ENCODE data around the gene DNMT1.
A peak's percentile ranks its signal among the peaks of the same experiment; 100 is the strongest.

The DNMT1 gene

DNA sequence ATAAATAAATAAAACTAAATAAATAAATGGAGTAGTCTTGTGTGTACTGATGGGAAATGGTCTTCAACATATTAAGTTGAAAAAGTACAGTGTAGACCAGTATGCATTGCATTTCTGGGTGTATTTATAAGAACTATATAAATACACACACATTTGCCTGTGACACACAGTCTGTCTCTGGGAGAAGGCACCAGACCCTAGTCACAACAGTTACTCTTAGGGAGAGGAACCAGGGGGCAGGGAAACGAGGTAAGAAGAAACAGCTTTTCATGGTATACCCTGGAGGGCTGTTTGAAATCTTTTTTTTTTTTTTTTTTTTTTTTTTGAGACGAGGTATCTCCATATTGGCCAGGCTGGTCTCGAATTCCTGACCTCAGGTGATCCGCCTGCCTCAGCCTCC, 39.2 kb upstream of the DNMT1 start:
- TF ChIP-seq, protein P1, sequence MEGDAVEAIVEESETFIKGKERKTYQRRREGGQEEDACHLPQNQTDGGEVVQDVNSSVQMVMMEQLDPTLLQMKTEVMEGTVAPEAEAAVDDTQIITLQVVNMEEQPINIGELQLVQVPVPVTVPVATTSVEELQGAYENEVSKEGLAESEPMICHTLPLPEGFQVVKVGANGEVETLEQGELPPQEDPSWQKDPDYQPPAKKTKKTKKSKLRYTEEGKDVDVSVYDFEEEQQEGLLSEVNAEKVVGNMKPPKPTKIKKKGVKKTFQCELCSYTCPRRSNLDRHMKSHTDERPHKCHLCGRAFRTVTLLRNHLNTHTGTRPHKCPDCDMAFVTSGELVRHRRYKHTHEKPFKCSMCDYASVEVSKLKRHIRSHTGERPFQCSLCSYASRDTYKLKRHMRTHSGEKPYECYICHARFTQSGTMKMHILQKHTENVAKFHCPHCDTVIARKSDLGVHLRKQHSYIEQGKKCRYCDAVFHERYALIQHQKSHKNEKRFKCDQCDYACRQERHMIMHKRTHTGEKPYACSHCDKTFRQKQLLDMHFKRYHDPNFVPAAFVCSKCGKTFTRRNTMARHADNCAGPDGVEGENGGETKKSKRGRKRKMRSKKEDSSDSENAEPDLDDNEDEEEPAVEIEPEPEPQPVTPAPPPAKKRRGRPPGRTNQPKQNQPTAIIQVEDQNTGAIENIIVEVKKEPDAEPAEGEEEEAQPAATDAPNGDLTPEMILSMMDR (IDR thresholded peaks at IDR 0.05; ENCODE audit: control insufficient read depth, extremely low read depth, insufficient read depth) = no peak
- H3K4me3 ChIP-seq (ENCODE audit: low read depth, low read length) = no peak overlapping the region
- no peak for DNase-seq (ENCODE audit: low read depth)

GRCh38 chr19:10231612-10232228, 37.0 kb upstream of the DNMT1 start:
- DNase-seq (ENCODE audit: low read depth) = no peak
- peak overlapping the region; percentile 76 for H3K4me3 ChIP-seq (ENCODE audit: low read depth, low read length)
- TF ChIP-seq, protein P1 (IDR thresholded peaks at IDR 0.05; ENCODE audit: control insufficient read depth, extremely low read depth, insufficient read depth) = no peak

DNA sequence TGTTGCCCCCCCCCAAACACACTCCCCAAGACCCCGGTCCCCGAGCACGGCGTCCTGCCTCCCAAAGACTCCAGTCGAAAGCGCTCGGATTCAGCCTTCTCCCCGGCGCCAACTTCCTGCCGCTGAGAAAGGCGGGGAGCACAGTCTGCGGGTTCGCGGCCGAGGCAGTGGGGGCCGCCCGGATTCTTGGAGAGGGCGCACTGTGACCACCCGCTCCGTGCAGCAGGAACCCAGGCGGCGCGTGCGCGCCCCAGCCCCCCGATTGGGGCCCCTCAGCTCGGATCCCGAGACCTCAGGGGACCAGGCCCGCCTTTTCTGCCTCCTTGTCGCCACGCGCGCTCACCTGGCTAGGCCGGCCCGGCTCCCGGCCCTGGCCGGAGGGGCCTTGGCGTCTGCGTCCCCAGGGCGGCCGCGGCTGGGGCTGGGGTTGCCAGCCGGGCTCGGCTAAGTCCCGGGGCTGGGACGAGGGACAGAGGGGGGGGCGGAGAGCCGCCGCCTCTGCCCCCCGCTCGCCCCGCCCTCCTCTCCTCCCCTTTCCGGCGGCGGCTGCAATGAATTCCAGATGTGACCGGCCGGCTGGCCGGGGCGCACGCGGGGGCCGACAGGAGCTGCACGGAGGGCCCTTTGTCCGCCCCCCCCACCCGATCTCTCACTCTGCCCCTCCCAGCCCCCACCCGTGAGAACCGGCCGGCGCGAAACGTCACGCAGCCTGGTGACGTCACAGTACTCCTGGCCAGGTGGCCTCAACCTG, 36.3 kb upstream of the DNMT1 start, which contains the start of gene S1PR2:
S1PR2 (minus strand) TSS at position 471 of the 751 bp plus-strand sequence. CDS start 6,426 bp downstream, outside the sequence.
- H3K4me3 ChIP-seq (ENCODE audit: low read depth, low read length) = peak within 1 kb of the TSS; percentile 76
- DNase-seq (ENCODE audit: low read depth) = no peak
- TF ChIP-seq, protein P1 (IDR thresholded peaks at IDR 0.05; ENCODE audit: control insufficient read depth, extremely low read depth, insufficient read depth) = no peak

- peak overlapping the region; percentile 76 for H3K4me3 ChIP-seq (ENCODE audit: low read depth, low read length)
- no peak for DNase-seq (ENCODE audit: low read depth)
- TF ChIP-seq, protein P1 (IDR thresholded peaks at IDR 0.05; ENCODE audit: control insufficient read depth, extremely low read depth, insufficient read depth) = no peak
Observed at GRCh38 chr19:10230173-10230860, 35.6 kb upstream of the DNMT1 start.

- DNase-seq (ENCODE audit: low read depth) = no peak
- no peak overlapping the region for H3K4me3 ChIP-seq (ENCODE audit: low read depth, low read length)
- TF ChIP-seq, protein P1 (IDR thresholded peaks at IDR 0.05; ENCODE audit: control insufficient read depth, extremely low read depth, insufficient read depth) = peak; percentile 21; the same call in 1 of the 2 replicates
Observed at GRCh38 chr19:10228920-10229319, 34.2 kb upstream of the DNMT1 start.

GRCh38 chr19:10228393-10228792, 33.6 kb upstream of the DNMT1 start:
- DNase-seq (ENCODE audit: low read depth) = no peak
- TF ChIP-seq, protein P1 (IDR thresholded peaks at IDR 0.05; ENCODE audit: control insufficient read depth, extremely low read depth, insufficient read depth) = no peak
- H3K4me3 ChIP-seq (ENCODE audit: low read depth, low read length) = no peak overlapping the region
